Activated CD8-positive, alpha-beta memory T cell treated with anti-CD3 and anti-CD28 coated beads, Interleukin-2, amount 50 U/mL, for 1 hour (primary cell): ENCODE data around the gene SEMA4D.
A peak's percentile ranks its signal among the peaks of the same experiment; 100 is the strongest.

ENCODE experiments used
- DNase-seq: peaks from one replicate; pipeline ENCODE4 v3.0.0-alpha.2; 2020; ENCODE audit errors: extremely low read depth

The SEMA4D gene

DNA sequence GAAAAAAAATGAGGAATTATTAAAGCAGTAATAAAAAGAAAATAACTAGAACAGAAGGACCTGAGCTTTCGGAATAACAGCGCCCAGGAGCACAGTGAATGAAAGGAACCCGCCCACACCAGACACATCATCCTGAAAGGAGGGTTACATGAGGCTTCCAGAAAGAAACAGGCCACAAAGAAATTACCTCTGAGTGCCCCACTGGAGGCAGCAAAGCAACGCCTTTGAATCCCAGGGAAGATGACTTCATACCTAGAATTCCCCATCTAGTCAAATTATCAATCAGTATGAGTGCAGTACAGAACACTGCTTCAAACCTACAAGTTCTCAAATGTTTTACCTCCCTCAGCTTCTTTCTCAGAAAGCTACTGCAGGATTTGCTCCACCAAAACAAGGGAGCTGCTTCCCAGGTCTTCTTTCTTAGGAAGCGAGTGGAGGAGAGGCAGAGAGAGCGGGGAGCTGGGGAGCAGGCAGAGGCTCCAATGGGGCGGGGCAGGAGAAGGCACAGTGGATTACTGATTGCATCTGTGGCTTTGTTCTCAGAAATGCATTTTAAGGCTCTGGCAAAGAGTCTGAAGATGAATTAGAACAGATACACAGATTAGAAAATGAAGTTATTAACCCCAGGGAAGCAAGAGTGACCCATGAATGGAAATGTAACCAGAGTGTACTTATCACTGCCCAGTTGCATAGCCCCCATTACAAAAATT lies 87.1 kb downstream of the SEMA4D start:
- no peak for DNase-seq

- no peak for DNase-seq
Measured at GRCh38 chr9:89410022-89410421, 87.9 kb downstream of the SEMA4D start.

DNA sequence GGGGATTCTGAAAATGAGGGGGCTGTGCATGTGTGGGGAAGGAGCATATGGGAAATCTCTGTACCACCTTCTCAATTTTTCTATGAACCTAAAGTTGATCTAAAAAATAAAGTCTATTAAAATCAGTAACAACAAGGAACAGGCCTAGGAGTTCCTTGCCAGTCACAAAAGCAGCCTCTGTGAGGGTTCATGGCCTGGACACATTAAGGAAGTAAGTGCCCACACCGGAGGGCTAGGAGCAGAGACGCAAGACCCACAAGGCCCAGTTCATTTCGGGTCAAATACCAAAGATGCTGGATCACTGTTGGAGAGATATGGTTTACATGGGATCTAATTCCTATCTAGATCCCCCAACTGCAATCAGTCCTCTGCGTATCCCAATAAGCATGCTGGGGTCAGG lies 88.4 kb downstream of the SEMA4D start:
- DNase-seq = no peak

GRCh38 chr9:89408628-89409101 lies 89.2 kb downstream of the SEMA4D start:
- peak; percentile 53 for DNase-seq

GRCh38 chr9:89407070-89407469 lies 90.8 kb downstream of the SEMA4D start:
- no peak for DNase-seq

- DNase-seq = no peak
Measured at GRCh38 chr9:89405826-89406225, 92.1 kb downstream of the SEMA4D start.

GRCh38 chr9:89404074-89404473 lies 93.8 kb downstream of the SEMA4D start:
- no peak for DNase-seq

DNA sequence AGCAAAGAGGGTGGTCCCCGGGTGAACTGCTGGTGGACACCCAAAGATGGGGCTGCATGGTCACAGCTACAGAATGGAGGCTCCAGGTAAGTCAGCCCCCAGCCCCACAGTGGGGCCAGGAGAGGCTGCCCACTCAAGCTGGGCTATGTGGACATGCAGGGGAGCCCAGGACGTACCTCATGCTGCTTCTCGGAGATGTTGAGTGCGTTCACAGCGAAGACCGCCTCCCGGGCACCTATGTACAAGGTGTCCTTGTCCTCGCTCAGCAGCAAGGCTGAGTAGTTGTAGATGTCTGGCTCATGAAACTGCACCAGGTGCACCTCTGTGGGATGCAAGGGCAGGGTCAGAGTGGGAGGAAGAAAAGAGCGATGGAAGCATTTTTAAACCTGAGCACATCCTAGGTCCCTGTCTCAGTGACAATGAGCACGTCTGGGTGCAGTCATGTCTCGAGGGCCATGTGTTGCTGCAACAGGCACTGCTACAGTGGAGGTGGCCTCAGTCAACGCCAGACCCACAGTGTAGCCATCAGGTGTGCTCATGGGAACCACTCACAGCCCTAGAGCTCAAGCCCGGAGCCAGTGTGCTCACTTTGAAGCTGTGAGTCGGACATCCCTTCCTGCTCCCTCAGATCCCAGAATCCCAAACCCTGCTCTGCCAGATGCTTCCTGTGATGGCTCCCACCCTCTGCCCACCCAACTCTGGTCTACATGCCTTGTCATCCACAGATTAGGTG lies 95.1 kb downstream of the SEMA4D start:
- DNase-seq = no peak

GRCh38 chr9:89400403-89401116 lies 97.4 kb downstream of the SEMA4D start:
- no peak for DNase-seq

DNA sequence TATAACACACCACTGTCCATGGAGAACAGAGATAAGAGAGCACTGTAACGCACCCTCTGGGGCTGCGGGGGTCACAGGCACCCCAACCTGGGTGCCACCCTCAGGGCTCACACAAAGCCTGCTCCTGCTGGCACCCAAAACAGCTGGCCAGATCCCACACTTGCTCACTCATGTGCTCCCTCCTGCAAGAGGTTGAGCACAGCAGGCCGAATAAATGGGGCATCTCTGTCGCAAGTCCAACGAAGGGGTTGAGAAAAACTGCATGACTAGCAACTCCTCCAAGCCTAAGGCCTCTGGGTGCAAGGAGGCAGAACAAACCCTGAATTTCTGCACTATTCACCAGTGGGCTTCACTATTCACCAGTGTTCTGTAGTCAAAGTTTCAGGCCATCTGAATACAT lies 99.3 kb downstream of the SEMA4D start:
- no peak for DNase-seq

- DNase-seq = no peak
Measured at GRCh38 chr9:89397471-89397870, 100.4 kb downstream of the SEMA4D start.

- no peak for DNase-seq
Measured at GRCh38 chr9:89395931-89396710, 101.8 kb downstream of the SEMA4D start.

GRCh38 chr9:89394412-89394811 lies 103.5 kb downstream of the SEMA4D start:
- no peak for DNase-seq

DNA sequence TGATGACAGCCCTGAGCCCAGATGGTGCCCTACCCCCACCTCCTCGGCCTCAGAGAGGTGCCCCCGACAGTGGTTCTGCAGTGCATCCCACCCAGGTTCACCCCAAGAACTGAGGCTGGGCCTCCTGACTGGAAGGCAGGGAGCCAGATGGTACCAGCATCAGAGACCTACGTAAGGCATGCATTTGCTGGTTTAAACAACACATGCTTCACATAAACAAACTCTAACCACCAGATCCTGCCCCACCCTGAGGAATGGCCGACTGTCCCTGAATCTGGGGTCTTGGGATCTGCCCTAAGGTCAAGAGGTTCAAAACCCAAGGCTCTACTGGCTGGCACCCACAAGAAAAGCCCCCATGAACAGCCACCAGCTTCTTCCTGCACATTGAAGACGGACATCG lies 106.3 kb downstream of the SEMA4D start:
- DNase-seq = no peak

- DNase-seq = no peak
Measured at GRCh38 chr9:89390578-89391116, 107.3 kb downstream of the SEMA4D start.

DNA sequence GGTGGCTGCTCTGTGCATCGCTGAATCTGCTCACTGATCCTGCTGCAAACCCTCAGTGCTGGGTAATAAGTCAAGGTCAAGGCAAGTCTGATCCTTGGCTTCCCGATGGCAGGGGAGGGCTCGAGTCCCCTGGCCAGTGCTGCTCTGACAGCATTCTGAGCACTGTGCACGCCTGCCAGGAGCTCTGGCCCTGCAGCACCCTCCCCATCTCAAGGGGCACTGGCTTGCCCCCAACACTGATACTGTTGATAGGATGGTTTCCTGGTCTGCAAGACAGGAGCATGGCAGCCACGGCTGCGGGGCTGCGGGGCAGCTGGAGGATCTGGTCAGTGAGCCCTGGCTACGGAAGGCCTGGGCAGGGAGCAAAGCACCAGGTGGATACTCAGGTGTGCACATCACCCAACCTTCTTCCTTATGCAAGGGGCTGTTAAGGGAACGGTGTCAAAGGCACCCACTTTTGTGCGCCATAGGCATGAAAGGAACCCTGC lies 107.8 kb downstream of the SEMA4D start:
- no peak for DNase-seq

- DNase-seq = no peak
Measured at GRCh38 chr9:89388868-89389177, 109.1 kb downstream of the SEMA4D start.

- no peak for DNase-seq
Measured at GRCh38 chr9:89388084-89388867, 109.6 kb downstream of the SEMA4D start.

DNA sequence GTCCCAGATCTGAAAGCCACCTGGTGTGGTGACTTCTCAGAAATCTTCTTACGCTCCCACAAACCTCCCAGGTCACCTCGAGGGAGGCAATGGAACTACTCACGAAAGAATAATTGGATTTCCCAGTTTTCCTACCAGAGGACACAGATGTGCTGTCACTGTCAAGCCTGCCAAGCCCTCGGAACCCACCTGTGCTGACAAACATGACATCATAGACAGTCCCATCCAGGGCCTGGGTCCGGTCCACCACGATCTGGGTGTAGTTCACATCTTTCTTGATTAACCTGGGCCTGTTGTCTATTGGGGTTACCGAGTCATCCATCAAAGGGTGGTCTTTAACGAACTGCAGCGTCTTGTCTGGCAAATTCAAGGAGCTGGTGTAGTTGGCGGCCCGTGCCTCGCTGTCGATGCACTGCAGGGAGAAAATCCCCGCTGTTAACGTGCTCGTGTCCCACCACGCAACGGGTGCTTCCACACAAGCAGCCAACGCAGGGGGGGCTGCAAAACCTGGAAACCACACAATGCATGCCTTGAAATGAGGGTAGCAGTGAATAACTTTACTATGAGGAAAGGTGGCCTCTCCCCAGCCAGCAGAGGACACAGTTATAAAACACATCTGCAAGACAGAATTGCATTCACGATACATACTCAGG lies 110.6 kb downstream of the SEMA4D start:
- no peak for DNase-seq

DNA sequence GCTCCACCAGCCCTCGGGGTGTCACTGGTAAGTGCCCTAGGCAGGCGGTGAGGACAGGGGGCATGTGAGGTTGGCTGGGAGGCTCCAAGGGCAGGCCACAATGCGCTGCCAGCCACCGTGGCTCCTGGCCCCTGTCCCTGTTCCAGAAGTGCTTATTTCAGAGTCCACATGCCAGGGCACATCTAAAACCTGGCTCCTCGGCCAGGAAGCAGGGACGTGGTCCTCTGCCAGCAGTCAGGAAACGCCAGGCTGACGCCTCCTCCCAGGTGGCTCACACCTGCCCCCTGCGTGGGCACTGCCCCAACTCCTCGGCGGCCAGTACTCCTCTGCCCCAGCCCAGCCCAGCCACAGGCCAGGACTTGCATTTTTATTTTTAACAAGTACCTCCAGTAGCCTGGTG lies 111.1 kb downstream of the SEMA4D start:
- no peak for DNase-seq
